ENCODE results near the gene DHFR. TPM values are rescaled to one million over a fixed set of nuclear protein-coding genes. Genes with fewer than 3 reads are reported as not detected.

Gene DHFR
- total and polyA plus RNA-seq, 2 of the 8 experiments (the other 6 are each of a cell fraction or from before 2014, with no cell fraction given): 46.4 to 88.9 TPM

GRCh38 chr5:80689627-80690026 is 34.8 kb upstream of the DHFR start:
- 94% methylated on average over 4 of the region's 4 CpGs; no CpG with 5 or more reads in 1 of the 2 experiments for WGBS, 2 experiments (ENCODE audit: extremely low coverage in 1 of 2, insufficient coverage in 1 of 2, insufficient read length in 1 of 2, insufficient replicate concordance in 2 of 2, low coverage in 1 of 2, low lambda C conversion rate in 2 of 2, missing lambda C conversion rate in 1 of 2)
- no peak overlapping the region for H3K4ac ChIP-seq (replicated peaks; ENCODE audit: insufficient read length, low read depth, low read length)

More at GRCh38 chr5:80689627-80690026, 34.8 kb upstream of the DHFR start:
- Histone ChIP-seq H3K27ac (ENCODE audit: low read depth, low read length) (no peak overlapping the region), H4K91ac (replicated peaks; ENCODE audit: insufficient read length, low read length) (no peak overlapping the region), H2AK5ac (ENCODE audit: low read depth, low read length) (no peak overlapping the region), H3K27me3 (replicated peaks in 1 of 4; ENCODE audit: control insufficient read depth in 3 of 4, extremely low read depth in 1 of 4, insufficient read depth in 3 of 4, low read length in 3 of 4) (peaks cover 0 to 1% (median 0%) of the 10 kb centered on the region in 4 experiments; a peak in 1 of 7 replicates), H2AFZ (ENCODE audit: low read length) (no peak overlapping the region), H4K8ac (ENCODE audit: extremely low read depth, insufficient read depth, low read length) (no peak overlapping the region), H3K23me2 (ENCODE audit: low read depth, low read length) (no peaks in the 10 kb centered on the region), H3K4me2 (ENCODE audit: insufficient read depth in 1 of 2, low read depth in 2 of 2, low read length in 2 of 2) (no peak overlapping the region), H2BK20ac (ENCODE audit: low read length) (no peak overlapping the region), H3K79me1 (ENCODE audit: low read depth, low read length) (no peaks in the 10 kb centered on the region), H3K9ac (replicated peaks in 1 of 4; ENCODE audit: extremely low read depth in 1 of 4, low read depth in 3 of 4, low read length in 3 of 4) (no peak overlapping the region), H3K36me3 (ENCODE audit: control insufficient read depth in 2 of 4, insufficient read depth in 4 of 4, low read length in 3 of 4) (no peaks in the 10 kb centered on the region), H3K56ac (replicated peaks; ENCODE audit: insufficient read length, low read depth, low read length) (no peak overlapping the region), H2BK12ac (ENCODE audit: low read depth, low read length) (no peak overlapping the region), H3K4me1 (replicated peaks in 1 of 4; ENCODE audit: control insufficient read depth in 3 of 4, insufficient read depth in 4 of 4, low read length in 3 of 4) (peaks cover 0 to 3% (median 2%) of the 10 kb centered on the region in 4 experiments; a peak in 2 of 7 replicates), H4K20me1 (replicated peaks in 1 of 2; ENCODE audit: control insufficient read depth in 1 of 2, insufficient read depth in 2 of 2, low read length in 2 of 2) (no peaks in the 10 kb centered on the region), H2BK15ac (ENCODE audit: low read length) (no peak overlapping the region), H3K9me3 (ENCODE audit: insufficient read depth in 2 of 2, low read depth in 1 of 2, low read length in 1 of 2) (no peaks in the 10 kb centered on the region), H3K14ac (ENCODE audit: insufficient read length) (no peak overlapping the region), H2BK5ac (ENCODE audit: low read depth, low read length) (no peak overlapping the region), H3K23ac (ENCODE audit: insufficient read length) (no peak overlapping the region), H2BK120ac (replicated peaks; ENCODE audit: low read depth, low read length) (no peak overlapping the region), H3K79me2 (ENCODE audit: control insufficient read depth in 1 of 2, insufficient read depth in 2 of 2, low read length in 2 of 2) (no peaks in the 10 kb centered on the region), H3K4me3 (ENCODE audit: extremely low read depth in 1 of 4, insufficient read depth in 2 of 4, low read depth in 3 of 4, low read length in 4 of 4) (no peak overlapping the region), H4K5ac (ENCODE audit: insufficient read length, low read depth, low read length) (no peak overlapping the region), H3K18ac (ENCODE audit: extremely low read depth, low read length) (no peak overlapping the region)
- DNase-seq (ENCODE audit: low read depth in 1 of 2, low spot score in 2 of 2) (no peak), FAIRE-seq (no peak)
- CTCF ChIA-PET (ENCODE audit: partially characterized antibody): interaction anchor here (0.5 to 3.3 kb wide), 4 partner anchors 13 to 821 kb away, joined by 3 to 14 read pairs (median 4); no protein-coding TSS in a partner anchor
- TF ChIP-seq ATF3 (IDR thresholded peaks at IDR 0.05; ENCODE audit: insufficient read depth, low read depth, low read length): no peak
- POLR2A ChIA-PET (ENCODE audit: partially characterized antibody): interaction anchor here (1.4 kb wide), 1 partner anchor 22 kb away, joined by 3 read pairs; no protein-coding TSS in a partner anchor
